ENCODE results near the gene C2orf72. TPM values are rescaled to one million over a fixed set of nuclear protein-coding genes. Genes with fewer than 3 reads are reported as not detected.

C2orf72 gene
- total and polyA plus RNA-seq, 3 donors from 2014 or later = 2.7 to 6.9 (median 5.3) TPM

DNA sequence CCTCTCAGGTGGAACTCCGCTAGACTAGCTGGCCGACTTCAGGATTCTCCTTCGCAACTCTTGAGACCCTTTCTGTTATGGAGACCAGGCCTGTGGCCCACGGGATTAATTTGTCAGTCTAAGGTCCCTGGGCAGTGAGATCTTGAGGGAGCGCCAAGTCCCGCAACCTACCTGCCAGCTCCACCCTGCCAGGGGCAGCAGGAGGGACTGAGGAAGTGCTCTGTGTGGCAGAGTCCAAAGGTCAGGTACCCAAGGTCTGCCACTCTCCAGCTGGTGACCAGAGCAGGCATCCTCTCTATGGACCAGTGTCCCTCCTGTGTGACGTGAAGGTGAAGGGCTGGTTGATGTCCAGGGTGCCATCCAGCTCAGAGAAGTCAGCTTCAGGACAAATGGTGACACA lies 45.7 kb upstream of the C2orf72 start:
- intact Hi-C loops (cut with DNase I; ENCODE audit: low total_unique reads) = no loop called here
- H3K9me3 ChIP-seq = no peaks in the 10 kb centered on the region
- DNase-seq = no peak
- H3K4me3 ChIP-seq = no peak overlapping the region
- H3K36me3 ChIP-seq (ENCODE audit: low read depth, missing control alignments) = no peaks in the 10 kb centered on the region
- 60 to 87% methylated on average over 7 of the region's 7 CpGs for WGBS, 2 donors
- H3K27me3 ChIP-seq = no peaks in the 10 kb centered on the region
- TF ChIP-seq POLR2A (IDR thresholded peaks at IDR 0.05) = no peak
- TF ChIP-seq, protein P1, sequence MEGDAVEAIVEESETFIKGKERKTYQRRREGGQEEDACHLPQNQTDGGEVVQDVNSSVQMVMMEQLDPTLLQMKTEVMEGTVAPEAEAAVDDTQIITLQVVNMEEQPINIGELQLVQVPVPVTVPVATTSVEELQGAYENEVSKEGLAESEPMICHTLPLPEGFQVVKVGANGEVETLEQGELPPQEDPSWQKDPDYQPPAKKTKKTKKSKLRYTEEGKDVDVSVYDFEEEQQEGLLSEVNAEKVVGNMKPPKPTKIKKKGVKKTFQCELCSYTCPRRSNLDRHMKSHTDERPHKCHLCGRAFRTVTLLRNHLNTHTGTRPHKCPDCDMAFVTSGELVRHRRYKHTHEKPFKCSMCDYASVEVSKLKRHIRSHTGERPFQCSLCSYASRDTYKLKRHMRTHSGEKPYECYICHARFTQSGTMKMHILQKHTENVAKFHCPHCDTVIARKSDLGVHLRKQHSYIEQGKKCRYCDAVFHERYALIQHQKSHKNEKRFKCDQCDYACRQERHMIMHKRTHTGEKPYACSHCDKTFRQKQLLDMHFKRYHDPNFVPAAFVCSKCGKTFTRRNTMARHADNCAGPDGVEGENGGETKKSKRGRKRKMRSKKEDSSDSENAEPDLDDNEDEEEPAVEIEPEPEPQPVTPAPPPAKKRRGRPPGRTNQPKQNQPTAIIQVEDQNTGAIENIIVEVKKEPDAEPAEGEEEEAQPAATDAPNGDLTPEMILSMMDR (IDR thresholded peaks at IDR 0.05) = no peak
- H3K4me1 ChIP-seq = peaks cover 4% of the 10 kb centered on the region
- H3K27ac ChIP-seq = no peak overlapping the region

DNA sequence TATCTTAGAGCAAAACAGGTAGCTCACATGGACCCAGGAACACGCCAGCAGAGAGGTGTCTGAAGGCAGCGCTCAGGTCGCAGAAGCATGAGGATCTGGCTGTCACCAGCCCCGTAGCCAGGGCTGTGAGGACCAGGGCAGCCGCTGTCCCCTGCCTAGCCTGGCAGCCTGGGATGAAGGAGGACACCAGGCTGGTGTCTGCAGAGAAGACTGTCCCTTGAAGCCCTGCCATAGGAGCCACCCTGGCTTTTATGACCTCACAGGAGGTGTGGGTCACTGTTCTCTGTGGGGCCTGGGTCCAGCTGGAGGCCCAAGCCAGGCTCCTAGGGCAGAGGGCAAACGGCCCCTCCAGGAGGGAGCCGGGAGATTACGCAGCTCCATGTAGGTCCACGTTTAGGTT lies 41.5 kb upstream of the C2orf72 start, which contains the start of gene SPATA3:
Gene SPATA3 (plus strand): TSS at position 301 of the 400 bp plus-strand sequence. CDS start 113 bp downstream, outside the sequence.
- 71 to 90% methylated on average over 5 to 9 of the region's 9 CpGs for WGBS, 2 donors

DNA sequence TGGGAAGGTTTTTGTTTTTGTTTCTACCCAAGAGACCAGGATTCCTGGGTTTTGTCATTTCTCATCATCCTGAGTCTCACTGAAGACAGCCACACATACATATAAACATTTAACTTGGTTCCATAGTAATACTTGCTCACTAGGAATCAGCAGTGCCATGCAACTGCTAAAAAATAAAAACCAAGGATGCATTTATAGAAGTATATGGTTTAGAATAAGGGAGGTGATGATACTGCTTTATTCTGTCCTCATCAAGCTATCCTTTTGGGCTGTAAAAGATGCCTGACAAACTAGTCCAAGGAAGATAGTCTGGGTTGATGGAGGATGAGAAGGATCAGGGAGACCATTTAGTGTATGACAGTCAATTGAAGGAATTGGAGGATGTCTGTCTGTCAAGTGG lies 40.7 kb upstream of the C2orf72 start:
- DNase-seq = no peak
- intact Hi-C loops (cut with DNase I; ENCODE audit: low total_unique reads) = no loop called here
- no peak for TF ChIP-seq POLR2A (IDR thresholded peaks at IDR 0.05)
- TF ChIP-seq, protein P1 (IDR thresholded peaks at IDR 0.05) = no peak
- Histone ChIP-seq H3K4me1 (no peaks in the 10 kb centered on the region), H3K27ac (no peak overlapping the region), H3K27me3 (no peaks in the 10 kb centered on the region), H3K9me3 (no peaks in the 10 kb centered on the region), H3K4me3 (no peak overlapping the region), H3K36me3 (ENCODE audit: low read depth, missing control alignments) (no peaks in the 10 kb centered on the region)

More for the DNA sequence above, 41.5 kb upstream of the C2orf72 start, which contains the start of gene SPATA3:
- Histone ChIP-seq H3K4me3 (no peak within 1 kb of the TSS), H3K27ac (no peak within 1 kb of the TSS), H3K4me1 (no peaks in the 10 kb centered on the region), H3K9me3 (no peaks in the 10 kb centered on the region), H3K36me3 (ENCODE audit: low read depth, missing control alignments) (no peaks in the 10 kb centered on the region), H3K27me3 (no peaks in the 10 kb centered on the region)
- intact Hi-C loops (cut with DNase I; ENCODE audit: low total_unique reads) = no loop called here
- TF ChIP-seq, protein P1 (IDR thresholded peaks at IDR 0.05) = no peak
- no peak for TF ChIP-seq POLR2A (IDR thresholded peaks at IDR 0.05)
- DNase-seq = no peak

DNA sequence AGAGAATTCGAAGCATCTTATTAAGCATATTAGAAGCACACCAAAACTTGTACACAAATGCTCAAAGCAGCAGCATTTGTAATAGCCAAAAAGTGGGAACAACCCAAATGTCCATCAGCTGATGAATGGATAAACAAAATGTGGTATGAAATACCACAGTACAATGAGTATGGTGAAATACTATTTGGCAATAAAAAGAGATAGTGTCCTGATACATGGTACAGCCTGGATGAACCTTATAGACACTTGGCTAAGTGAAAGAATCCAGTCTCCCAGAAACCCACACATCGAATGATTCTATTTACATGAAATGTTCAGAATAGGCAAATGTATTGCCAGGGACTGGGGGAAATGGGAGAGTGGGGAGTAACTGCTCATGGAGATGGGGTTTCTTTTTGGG lies 38.4 kb upstream of the C2orf72 start:
- intact Hi-C loops (cut with DNase I; ENCODE audit: low total_unique reads) = no loop called here
- Histone ChIP-seq H3K9me3 (no peaks in the 10 kb centered on the region), H3K27ac (no peak overlapping the region), H3K4me1 (no peaks in the 10 kb centered on the region), H3K36me3 (ENCODE audit: low read depth, missing control alignments) (no peaks in the 10 kb centered on the region), H3K27me3 (no peaks in the 10 kb centered on the region), H3K4me3 (no peak overlapping the region)
- DNase-seq = no peak
- TF ChIP-seq, protein P1 (IDR thresholded peaks at IDR 0.05) = no peak
- TF ChIP-seq POLR2A (IDR thresholded peaks at IDR 0.05) = no peak
- 92% methylated on average over 2 of the region's 2 CpGs for WGBS, 2 donors

DNA sequence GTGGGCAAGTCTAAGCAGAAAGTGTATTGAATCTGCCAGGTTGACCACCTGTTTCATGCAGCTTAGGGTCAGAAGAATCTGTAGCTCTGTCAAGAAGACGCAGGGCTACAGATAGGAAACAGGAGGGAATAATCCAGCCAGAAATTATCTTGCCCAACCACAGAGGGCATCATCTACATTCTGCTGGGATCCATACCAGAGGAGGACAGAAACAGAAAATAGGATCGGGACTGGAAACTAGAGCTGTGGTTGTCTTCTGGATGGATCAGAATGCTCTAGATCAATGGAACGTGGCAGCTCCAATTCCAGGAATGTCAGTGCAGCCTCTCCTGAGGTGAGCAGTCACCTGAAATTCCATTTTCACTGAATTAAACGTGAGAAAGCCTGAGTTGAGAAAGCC lies 37.8 kb upstream of the C2orf72 start:
- no peaks in the 10 kb centered on the region for H3K27me3 ChIP-seq
- no peaks in the 10 kb centered on the region for H3K9me3 ChIP-seq
- no peaks in the 10 kb centered on the region for H3K36me3 ChIP-seq (ENCODE audit: low read depth, missing control alignments)
- no peak for TF ChIP-seq POLR2A (IDR thresholded peaks at IDR 0.05)
- TF ChIP-seq, protein P1 (IDR thresholded peaks at IDR 0.05) = no peak
- DNase-seq = no peak
- intact Hi-C loops (cut with DNase I; ENCODE audit: low total_unique reads) = no loop called here
- H3K27ac ChIP-seq = no peak overlapping the region
- H3K4me1 ChIP-seq = no peaks in the 10 kb centered on the region
- no peak overlapping the region for H3K4me3 ChIP-seq
- 80 to 82% methylated on average over 4 of the region's 4 CpGs for WGBS, 2 donors
